GM21576 (cell line): ENCODE data around the gene ZCRB1.
"Not testable (repeated sequence)": the region's sequence is repeated elsewhere in the genome, so short reads cannot be mapped to it uniquely, and the experiment has no call there.

Experiments used
- ATAC-seq: cut with Tn5 transposase; IDR thresholded peaks from one replicate; pipeline ENCODE4 v1.9.1; 2021; ENCODE audit warnings: mild to moderate bottlenecking, moderate library complexity; ENCODE audit not compliant: unreplicated experiment

Gene ZCRB1

DNA sequence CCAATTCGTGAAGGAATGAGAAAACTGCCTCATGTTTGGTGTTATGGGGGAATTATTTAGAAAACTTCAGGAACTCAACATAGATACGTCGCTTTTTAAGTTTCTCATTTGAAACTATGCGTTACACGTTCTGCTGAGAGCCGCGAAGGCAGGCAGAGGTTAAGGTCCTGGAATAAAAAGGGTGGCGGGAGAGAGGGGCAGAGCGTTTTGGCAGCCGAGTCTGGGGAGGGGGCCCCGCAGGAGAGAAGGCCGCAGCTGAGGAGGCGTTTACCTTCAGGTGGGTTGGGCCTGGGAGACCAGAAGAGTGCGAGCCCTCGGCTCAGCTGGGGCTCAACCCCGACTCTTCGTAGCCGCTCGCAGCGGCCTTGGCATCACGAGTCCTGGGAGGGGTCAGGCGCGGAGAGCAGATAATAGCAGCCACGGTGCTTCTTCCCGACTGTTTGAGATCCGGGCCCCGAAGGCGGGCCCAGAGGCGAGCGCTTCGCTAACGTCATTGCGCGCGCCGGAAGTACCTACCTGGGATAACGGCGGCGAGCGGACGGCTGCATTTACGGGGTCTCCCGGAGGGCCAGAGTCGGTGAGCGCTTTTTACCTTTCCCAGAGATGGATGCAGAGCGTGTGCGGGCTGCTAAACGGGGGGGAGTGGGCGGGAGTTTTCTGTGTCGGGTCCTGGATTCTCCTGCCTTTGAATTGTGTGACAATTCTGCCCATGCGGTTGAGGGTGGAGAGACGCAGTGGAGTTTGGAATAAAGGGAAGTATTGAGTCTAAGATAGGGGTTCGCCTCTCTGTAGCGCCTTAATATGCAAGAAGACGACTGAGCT, at the start of gene ZCRB1, which contains the start of gene PPHLN1:
TSS of gene ZCRB1 (minus strand) at position 442 of the 822 bp plus-strand sequence. CDS start 1,992 bp downstream, outside the sequence.
TSS of gene PPHLN1 (plus strand) at position 515 of the 822 bp plus-strand sequence. CDS start 9,736 bp downstream, outside the sequence.
- peak; percentile 91 for ATAC-seq

GRCh38 chr12:42373669-42374068, 47.8 kb upstream of the ZCRB1 start:
- no peak for ATAC-seq

DNA sequence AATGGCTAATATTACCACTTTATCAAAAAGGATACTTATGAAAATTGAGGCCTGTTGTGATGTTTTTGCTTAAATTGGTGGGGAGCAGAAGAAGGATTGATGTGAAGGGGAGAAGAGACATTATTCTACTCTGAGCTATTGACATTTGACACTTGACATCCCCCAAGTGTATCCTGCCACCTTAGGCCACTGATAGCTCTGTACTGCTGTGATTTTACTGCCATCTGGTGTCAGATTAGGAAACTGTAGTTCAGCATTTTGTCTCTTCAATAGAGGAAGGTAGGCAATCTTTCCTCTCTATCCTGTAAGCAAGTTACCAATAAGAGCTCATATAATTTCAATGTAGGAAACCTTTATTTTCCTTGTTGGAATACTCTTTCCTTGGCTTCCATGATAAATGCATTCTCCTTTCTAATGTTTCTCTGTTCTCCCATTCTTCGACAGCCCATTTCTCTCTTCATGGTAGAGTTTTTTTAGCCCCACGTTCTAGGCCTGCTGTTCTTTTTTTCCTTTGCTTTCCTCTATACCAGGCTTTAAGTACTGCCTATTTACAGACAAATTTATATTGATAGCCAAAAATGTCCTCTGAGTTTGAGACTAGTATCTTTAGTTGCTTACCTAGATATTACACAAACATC, 46.4 kb upstream of the ZCRB1 start:
- ATAC-seq = peak; percentile 68

DNA sequence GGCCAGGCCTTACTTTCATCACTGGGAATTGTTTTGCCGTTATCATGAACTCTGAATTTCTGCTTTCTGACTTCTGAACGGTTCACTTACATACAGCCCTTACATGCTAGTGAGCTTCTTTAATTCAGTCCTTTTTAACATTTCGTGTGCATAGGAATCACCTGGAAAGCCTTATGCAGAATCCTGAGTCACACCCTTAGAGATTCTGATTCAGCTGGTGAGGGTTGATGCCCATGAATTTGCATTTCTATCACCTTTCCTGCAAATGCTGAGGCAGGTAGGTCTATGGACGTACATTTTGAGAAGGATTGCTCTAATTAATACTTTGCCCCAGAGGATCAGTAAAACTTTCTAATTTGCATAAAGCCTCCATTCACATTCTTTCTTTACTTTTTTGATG, 44.1 kb upstream of the ZCRB1 start:
- ATAC-seq = no peak

GRCh38 chr12:42365486-42365885, 39.6 kb upstream of the ZCRB1 start:
- no peak for ATAC-seq

DNA sequence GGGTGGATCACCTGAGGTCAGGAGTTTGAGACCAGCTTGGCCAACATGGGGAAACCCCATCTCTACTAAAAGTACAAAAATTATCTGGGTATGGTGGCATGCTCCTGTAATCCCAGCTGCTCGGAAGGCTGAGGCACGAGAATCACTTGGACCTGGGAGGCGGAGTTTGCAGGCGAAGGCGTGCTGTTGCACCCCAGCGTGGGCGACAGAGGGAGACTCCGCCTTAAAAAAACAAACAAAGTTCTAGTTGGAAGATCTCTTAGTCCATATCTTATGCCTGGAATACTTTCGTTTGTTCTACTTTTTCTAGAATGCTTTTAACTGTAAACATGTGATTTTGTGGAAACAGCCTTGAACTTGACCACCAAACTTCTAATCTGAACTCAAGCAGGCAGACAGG, 38.8 kb upstream of the ZCRB1 start:
- ATAC-seq = no peak

- ATAC-seq = no peak
These were observed 36.9 kb upstream of the ZCRB1 start for GRCh38 chr12:42362647-42363260.

DNA sequence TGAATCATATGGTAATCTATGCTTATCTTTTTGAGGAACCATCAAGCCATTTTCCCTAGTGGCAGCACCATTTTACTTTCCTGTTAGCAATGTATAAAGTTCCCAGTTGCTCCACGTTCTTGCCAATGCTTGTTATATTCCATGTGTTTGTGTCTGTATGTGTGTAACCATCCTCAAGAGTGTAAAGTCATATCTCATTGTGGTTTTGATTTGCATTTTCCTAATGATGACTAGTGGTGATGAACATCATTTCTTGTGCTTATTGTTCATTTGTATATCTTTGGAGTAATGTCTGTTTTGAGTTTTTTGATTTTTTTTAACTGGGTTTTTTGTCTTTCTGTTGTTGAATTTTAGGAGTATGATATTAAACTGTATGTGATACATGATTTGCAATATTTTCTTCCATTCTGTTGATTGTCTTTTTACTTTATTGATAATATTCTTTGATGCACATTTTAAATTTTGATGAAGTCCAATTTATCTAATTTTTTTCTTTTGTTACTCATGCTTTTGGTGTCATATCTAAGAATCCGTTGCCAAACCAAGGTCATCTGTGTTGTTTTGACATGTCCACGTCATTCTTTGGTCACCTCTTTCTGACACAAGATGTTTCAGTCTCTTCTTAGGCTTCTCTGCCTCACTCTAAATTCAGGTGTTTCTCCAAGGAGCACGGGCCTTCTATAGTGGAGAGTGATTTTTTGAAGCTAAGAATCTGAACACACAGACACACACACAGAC, 36.2 kb upstream of the ZCRB1 start:
- no peak for ATAC-seq

DNA sequence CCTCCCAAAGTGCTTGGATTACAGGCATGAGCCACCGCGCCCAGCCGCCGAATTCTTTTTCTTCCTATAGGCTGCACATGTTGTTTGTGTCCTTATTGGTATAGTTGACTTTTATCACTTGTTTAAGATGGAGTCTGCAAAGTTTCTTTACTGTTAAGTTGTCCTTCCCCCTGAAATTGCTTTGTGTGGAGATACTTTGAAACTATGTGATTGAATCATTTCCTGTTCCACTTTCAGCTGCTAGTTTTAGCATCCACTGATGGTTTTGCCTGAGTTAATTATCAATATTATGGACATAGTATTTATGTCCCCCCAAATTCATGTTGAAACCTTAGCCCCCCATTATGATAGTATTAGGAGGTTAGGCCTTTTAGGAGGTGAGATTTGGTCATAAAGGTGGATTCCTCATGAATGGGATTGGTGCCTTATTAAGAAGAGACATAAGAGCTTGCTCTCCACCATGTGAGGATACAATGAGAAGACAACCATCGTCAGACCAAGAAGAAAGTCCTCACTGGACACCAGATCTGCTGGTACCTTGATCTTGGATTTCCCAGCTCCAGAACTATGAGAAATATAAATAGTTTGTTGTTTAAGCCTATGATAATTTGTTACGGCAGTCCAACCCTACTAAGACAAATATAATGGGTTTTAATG, 35.0 kb upstream of the ZCRB1 start:
- peak; percentile 70 for ATAC-seq

DNA sequence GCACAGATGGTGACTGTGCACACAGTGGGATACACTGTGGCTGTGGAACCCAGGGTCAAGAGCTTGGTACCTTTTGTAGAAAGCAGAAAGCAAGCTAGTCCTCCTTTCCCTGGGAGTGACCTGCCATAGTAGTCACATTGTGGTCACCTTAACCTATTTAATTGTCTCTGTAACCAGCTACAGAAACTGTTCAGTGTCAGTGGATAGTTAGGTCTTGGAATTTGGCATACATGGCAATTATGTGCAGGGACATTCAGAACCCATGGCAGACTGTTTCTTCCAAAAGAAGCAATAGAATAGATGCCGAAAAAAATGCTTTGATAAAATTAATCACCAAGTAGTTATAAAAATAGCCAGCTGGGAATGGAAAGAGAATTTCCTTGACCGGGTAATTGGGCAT, 30.4 kb upstream of the ZCRB1 start:
- no peak for ATAC-seq

GRCh38 chr12:42350021-42350407, 24.1 kb upstream of the ZCRB1 start:
- ATAC-seq = not testable (repeated sequence)

DNA sequence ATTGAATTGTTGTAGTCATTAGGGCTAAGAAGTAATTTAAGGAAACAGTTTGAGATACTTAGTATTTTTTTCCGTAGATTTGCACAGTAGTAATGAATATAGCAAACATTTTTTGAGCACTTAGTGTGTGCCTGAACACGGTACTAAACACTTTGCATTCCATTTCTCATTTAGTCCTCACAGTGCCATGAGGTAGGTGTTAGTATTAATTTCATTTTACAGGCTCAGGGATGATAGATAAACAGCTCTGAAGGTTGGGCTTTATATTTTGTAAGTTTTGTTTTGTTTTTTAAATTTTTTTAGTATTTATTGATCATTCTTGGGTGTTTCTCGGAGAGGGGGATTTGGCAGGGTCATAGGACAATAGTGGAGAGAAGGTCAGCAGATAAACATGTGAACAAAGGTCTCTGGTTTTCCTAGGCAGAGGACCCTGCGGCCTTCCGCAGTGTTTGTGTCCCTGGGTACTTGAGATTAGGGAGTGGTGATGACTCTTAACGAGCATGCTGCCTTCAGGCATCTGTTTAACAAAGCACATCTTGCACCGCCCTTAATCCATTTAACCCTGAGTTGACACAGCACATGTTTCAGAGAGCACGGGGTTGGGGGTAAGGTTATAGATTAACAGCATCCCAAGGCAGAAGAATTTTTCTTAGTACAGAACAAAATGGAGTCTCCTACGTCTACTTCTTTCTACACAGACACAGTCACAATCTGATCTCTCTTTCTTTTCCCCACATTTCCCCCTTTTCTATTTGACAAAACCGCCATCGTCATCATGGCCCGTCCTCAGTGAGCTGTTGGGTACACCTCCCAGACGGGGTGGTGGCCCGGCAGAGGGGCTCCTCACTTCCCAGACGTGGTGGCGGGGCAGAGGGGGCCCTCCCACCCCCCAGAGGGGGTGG, 23.5 kb upstream of the ZCRB1 start:
- ATAC-seq = not testable (repeated sequence)

- ATAC-seq = no peak
These were observed 20.6 kb upstream of the ZCRB1 start for GRCh38 chr12:42346403-42347002.

DNA sequence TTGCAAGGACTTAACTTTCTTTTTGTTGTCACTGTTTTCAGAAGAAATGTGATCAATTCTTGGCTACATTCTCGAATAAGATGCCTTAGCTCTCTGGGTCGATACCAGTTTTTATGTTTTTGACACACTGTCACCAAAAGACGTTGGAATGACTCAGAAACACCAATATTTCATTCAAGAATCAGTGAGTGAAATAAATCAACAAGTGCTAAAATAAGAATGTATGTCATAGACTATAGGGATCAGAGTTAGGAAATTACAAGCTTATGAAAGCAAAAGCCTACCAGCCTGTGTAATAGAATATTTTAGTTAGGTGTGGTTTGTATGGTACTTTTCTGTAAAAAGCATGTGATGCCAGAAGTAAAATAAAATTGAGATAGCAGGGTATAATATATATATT, 17.8 kb upstream of the ZCRB1 start:
- no peak for ATAC-seq

DNA sequence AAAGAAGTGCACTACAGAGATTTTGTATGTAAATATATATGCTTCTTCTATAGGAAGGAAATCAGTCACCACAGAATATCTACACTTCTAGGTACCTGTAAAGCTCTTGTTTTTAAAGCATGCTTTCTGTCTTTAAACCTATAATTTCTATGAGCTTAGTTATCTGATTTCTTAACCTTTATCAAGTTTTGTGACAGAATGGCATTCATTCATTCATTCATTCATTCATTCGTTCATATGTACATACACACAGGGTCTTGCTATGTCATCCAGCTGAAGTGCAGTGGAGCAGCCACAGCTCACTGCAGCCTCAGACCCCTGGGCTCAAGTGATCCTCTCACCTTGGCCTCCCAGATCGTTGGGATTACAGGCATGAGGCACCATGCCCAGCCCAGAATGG, 16.1 kb upstream of the ZCRB1 start:
- ATAC-seq = no peak

- no peak for ATAC-seq
These were observed 12.4 kb upstream of the ZCRB1 start for GRCh38 chr12:42338280-42338679.

GRCh38 chr12:42336286-42336685, 10.4 kb upstream of the ZCRB1 start:
- no peak for ATAC-seq

DNA sequence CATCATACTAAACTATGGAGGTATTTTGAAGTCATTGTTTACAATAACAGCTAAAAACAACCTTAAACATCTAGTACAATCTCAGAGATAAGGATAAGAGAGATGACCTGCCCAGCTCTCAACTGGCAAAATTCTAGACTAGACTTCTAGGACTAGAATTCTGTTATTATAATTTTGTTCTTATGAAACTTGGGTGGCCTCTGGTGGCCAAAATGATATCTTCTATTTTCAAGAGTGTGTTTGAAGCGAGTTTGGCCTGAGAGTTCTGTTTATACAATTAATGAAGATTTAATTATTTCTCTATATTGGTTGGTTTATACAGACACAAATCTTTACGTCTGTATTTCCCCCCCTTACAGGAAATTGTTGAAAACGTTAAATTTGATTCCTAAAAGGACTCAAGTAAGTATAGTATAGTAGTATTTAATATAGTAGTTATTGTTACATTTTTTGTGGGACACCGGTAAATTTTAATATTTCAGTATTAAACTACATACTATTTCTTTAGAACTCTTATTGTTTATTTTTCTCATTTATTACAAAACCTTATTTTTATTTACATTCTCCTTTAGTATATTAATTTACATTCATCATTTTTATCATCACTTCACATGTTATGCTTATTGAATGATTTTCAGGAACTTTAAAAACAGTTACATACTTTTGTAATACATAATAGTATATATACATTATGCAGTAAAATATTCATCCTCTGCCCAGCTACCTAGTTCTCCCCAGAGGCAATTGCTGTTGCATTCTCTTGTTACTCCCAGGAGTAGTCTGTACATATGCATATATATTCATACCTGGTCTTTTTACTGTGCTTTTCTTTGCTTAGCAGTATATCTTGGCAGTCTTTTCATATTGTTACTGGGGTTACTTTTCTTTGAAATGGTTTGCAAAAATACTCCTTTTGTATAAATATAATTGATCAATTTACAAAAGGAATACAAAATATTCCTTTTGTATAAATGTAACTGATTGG, 6.7 kb upstream of the ZCRB1 start:
- ATAC-seq = peak; percentile 74
